Natural killer cell (primary cell): ENCODE data around the gene TENM3. TPM values are rescaled to one million over a fixed set of nuclear protein-coding genes. Genes with fewer than 3 reads are reported as not detected.

Experiments
- ATAC-seq, 3 donors: fragments of 150-1000 bp in 2 of 3; fragments of 200-7000 bp in 1 of 3; cut with Tn5 transposase; 1 replicate in 1 of 3; 2 replicates in 2 of 3; pipeline ENCODE4 v1.10.0; 2021; ENCODE audit warnings: mild to moderate bottlenecking in 2 of 3, moderate library complexity in 2 of 3
- DNase-seq, 2 donors: peaks; one replicate each; pipeline versions ENCODE4 v3.0.0 to v3.0.0-alpha.2; 2013 to 2021; ENCODE audit warnings: mixed read lengths in 1 of 2
- H3K27ac ChIP-seq: one replicate; pipeline ENCODE4 v1.5.1; 2013; ENCODE audit warnings: mild to moderate bottlenecking, low read length
- H3K27me3 ChIP-seq: one replicate; pipeline ENCODE4 v1.6.1; 2013; ENCODE audit warnings: low read length; ENCODE audit not compliant: control insufficient read depth, insufficient read depth
- H3K36me3 ChIP-seq: one replicate; pipeline ENCODE4 v1.6.1; 2013; ENCODE audit warnings: low read length; ENCODE audit not compliant: control insufficient read depth, insufficient read depth
- H3K4me1 ChIP-seq: one replicate; pipeline ENCODE4 v1.6.1; 2013; ENCODE audit warnings: low read length; ENCODE audit not compliant: control insufficient read depth, insufficient read depth
- H3K4me3 ChIP-seq: one replicate; pipeline ENCODE4 v1.5.1; 2013; ENCODE audit warnings: low read length
- H3K9me3 ChIP-seq: one replicate; pipeline ENCODE4 v1.6.1; 2013; ENCODE audit warnings: low read length; ENCODE audit not compliant: control insufficient read depth, insufficient read depth
- H3K27ac Mint-ChIP-seq, 2 donors: one replicate each; pipeline ENCODE4 v1.8.0; 2022; ENCODE audit warnings: mild to moderate bottlenecking in 2 of 2, mixed read lengths in 2 of 2, moderate library complexity in 1 of 2
- H3K27me3 Mint-ChIP-seq, 2 donors: one replicate each; pipeline ENCODE4 v1.8.0; 2022; ENCODE audit warnings: low read depth in 2 of 2, mixed read lengths in 2 of 2
- H3K36me3 Mint-ChIP-seq: one replicate; pipeline ENCODE4 v1.8.0; 2022; ENCODE audit warnings: mixed read lengths
- H3K4me1 Mint-ChIP-seq, 2 donors: one replicate each; pipeline ENCODE4 v1.8.0; 2022; ENCODE audit warnings: mixed read lengths in 2 of 2
- H3K4me3 Mint-ChIP-seq: one replicate; pipeline ENCODE4 v1.8.0; 2022; ENCODE audit warnings: mild to moderate bottlenecking, moderate library complexity, mixed read lengths
- H3K9me3 Mint-ChIP-seq, 2 donors: one replicate each; pipeline ENCODE4 v1.8.0; 2022; ENCODE audit warnings: mixed read lengths in 2 of 2
- CTCF ChIP-seq: fragments of 200-600 bp; IDR thresholded peaks from one replicate; pipeline ENCODE4 v1.8.0; 2022; ENCODE audit warnings: antibody characterized with exemption
- WGBS: methylation state at CpG from one replicate; pipeline ENCODE4 v1.1.7; 2013; ENCODE audit warnings: missing lambda C conversion rate; ENCODE audit not compliant: insufficient coverage; 5-methylcytosine and 5-hydroxymethylcytosine counted together
- intact Hi-C: fragments of 100-400 bp; cut with micrococcal nuclease; formaldehyde crosslinking; loops from one replicate; pipeline ENCODE4 v1.14.2; 2022
- total RNA-seq, 4 donors: library from RNA; stranded (reverse); fragments of 120-200 nt in 1 of 4; gene quantifications; one replicate each; pipeline versions ENCODE4 v1.2.3 to v1.2.4, GENCODE V29; 2013 to 2022

The TENM3 gene
- total RNA-seq, 3 donors from 2014 or later (not counting 1 experiment from before 2014, with no cell fraction given), result not detected

GRCh38 chr4:182845618-182846017 is 602.4 kb downstream of the TENM3 start:
- no peaks in the 10 kb centered on the region for H3K9me3 Mint-ChIP-seq
- Histone ChIP-seq H3K4me3 (no peak overlapping the region), H3K27me3 (no peaks in the 10 kb centered on the region), H3K36me3 (no peaks in the 10 kb centered on the region), H3K4me1 (no peaks in the 10 kb centered on the region), H3K27ac (no peak overlapping the region), H3K9me3 (no peaks in the 10 kb centered on the region)
- no peak for TF ChIP-seq CTCF
- no peak for DNase-seq
- no peak overlapping the region for H3K27ac Mint-ChIP-seq
- H3K4me1 Mint-ChIP-seq, result peaks cover 0 to 4% of the 10 kb centered on the region in 2 donors
- H3K27me3 Mint-ChIP-seq, result peaks cover 7% of the 10 kb centered on the region in 2 donors
- no peak overlapping the region for H3K4me3 Mint-ChIP-seq
- no peak for ATAC-seq
- intact Hi-C loops, result no loop called here
- 89% methylated on average over 6 of the region's 6 CpGs for whole genome bisulfite sequencing
- H3K36me3 Mint-ChIP-seq, result no peaks in the 10 kb centered on the region

GRCh38 chr4:182846036-182846435 is 602.8 kb downstream of the TENM3 start:
- WGBS, result 86% methylated on average over 8 of the region's 8 CpGs
- Histone ChIP-seq H3K27me3 (no peaks in the 10 kb centered on the region), H3K9me3 (no peaks in the 10 kb centered on the region), H3K36me3 (no peaks in the 10 kb centered on the region), H3K4me3 (no peak overlapping the region), H3K27ac (no peak overlapping the region), H3K4me1 (no peaks in the 10 kb centered on the region)
- DNase-seq (no peak), ATAC-seq (no peak)
- Mint-ChIP-seq H3K36me3 (no peaks in the 10 kb centered on the region), H3K9me3 (no peaks in the 10 kb centered on the region), H3K27me3 (peaks cover 7% of the 10 kb centered on the region in 2 donors), H3K4me1 (peaks cover 0 to 4% of the 10 kb centered on the region in 2 donors), H3K27ac (no peak overlapping the region), H3K4me3 (no peak overlapping the region)
- no peak for TF ChIP-seq CTCF
- intact Hi-C loops, result no loop called here

DNA sequence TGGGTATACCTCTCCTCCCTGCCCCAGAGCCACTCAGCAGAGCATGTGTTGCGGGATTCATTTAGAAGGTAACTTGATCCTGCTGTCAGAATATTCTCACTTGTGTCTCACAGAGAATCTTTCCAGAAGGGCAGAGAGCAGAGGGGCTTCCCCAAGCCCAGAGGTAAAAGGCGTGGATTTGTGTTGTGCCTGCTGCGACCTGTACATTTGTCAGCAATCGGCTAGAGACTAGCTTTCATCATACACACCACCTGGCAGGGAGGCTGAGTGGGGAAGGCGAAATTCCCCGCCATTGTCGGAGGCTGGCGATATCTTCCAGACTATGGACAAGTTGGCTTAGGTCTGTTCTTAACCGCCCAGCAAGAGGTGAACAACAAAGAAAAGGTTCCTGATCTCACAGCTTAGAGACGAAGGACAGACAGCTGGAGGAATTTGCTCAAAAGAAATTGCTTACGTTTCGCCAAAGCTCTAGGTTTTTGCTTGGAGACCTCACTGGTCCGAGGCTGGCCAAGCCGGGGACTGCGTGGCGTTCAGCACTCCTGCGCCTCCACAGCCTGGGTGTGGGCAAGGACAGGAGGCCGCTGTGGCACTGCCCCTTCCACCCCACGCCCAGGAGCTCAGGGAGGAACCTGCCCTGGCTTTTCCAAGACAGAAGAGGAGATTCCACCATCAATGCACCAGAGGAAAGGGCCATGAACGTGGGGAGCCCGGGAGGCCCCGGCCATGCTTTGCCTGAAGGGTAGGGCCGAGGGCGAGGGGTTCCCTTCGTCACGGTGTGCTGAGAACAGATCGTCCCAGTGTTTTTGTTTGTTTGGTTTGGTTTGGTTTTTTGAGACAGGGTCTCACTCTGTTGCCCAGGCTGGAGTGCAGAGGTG is 604.6 kb downstream of the TENM3 start:
- H3K9me3 ChIP-seq, result no peaks in the 10 kb centered on the region
- no peak overlapping the region for H3K4me3 ChIP-seq
- no peaks in the 10 kb centered on the region for H3K4me1 ChIP-seq
- H3K4me3 Mint-ChIP-seq, result no peak overlapping the region
- peaks cover 7% of the 10 kb centered on the region in 2 donors for H3K27me3 Mint-ChIP-seq
- ATAC-seq (no peak), DNase-seq (no peak)
- no peak for TF ChIP-seq CTCF
- H3K27ac ChIP-seq, result no peak overlapping the region
- intact Hi-C loops, result no loop called here
- peaks cover 0 to 4% of the 10 kb centered on the region in 2 donors for H3K4me1 Mint-ChIP-seq
- WGBS, result 91% methylated on average over 25 of the region's 27 CpGs
- H3K27me3 ChIP-seq, result no peaks in the 10 kb centered on the region
- H3K9me3 Mint-ChIP-seq, result no peaks in the 10 kb centered on the region
- H3K36me3 Mint-ChIP-seq, result no peaks in the 10 kb centered on the region
- H3K27ac Mint-ChIP-seq, result no peak overlapping the region
- no peaks in the 10 kb centered on the region for H3K36me3 ChIP-seq
